EL (cell line): ENCODE results near the gene ALG1.
"Not testable (repeated sequence)": the region's sequence is repeated elsewhere in the genome, so short reads cannot be mapped to it uniquely, and the experiment has no call there.

ENCODE experiments used
- DNase-seq: peaks from one replicate; pipeline ENCODE4 v3.0.0-alpha.2; 2016

ALG1 gene

GRCh38 chr16:5075637-5076036 is 4.0 kb downstream of the ALG1 start:
- no peak for DNase-seq

- no peak for DNase-seq
Measured at GRCh38 chr16:5077304-5077703, 5.7 kb downstream of the ALG1 start.

GRCh38 chr16:5078626-5079025 is 7.0 kb downstream of the ALG1 start:
- no peak for DNase-seq

GRCh38 chr16:5080461-5080860 is 8.8 kb downstream of the ALG1 start:
- DNase-seq: not testable (repeated sequence)

GRCh38 chr16:5080996-5081395 is 9.4 kb downstream of the ALG1 start:
- DNase-seq: not testable (repeated sequence)

- not testable (repeated sequence) for DNase-seq
Measured at GRCh38 chr16:5083646-5084045, 12.0 kb downstream of the ALG1 start.

GRCh38 chr16:5084099-5084731 is 12.6 kb downstream of the ALG1 start:
- not testable (repeated sequence) for DNase-seq

- peak; percentile 49 for DNase-seq
Measured at GRCh38 chr16:5084802-5085201, 13.2 kb downstream of the ALG1 start.

- DNase-seq: not testable (repeated sequence)
Measured at GRCh38 chr16:5085716-5086115, 14.1 kb downstream of the ALG1 start.

GRCh38 chr16:5088086-5088790 is 16.6 kb downstream of the ALG1 start:
- DNase-seq: not testable (repeated sequence)

GRCh38 chr16:5088936-5089335 is 17.3 kb downstream of the ALG1 start:
- DNase-seq: not testable (repeated sequence)

GRCh38 chr16:5089911-5090555 is 18.4 kb downstream of the ALG1 start:
- DNase-seq: not testable (repeated sequence)

- DNase-seq: peak; percentile 5
Measured at GRCh38 chr16:5090592-5090991, 18.9 kb downstream of the ALG1 start.

- DNase-seq: not testable (repeated sequence)
Measured at GRCh38 chr16:5093081-5093480, 21.4 kb downstream of the ALG1 start.

- DNase-seq: not testable (repeated sequence)
Measured at GRCh38 chr16:5093746-5094145, 22.1 kb downstream of the ALG1 start.

GRCh38 chr16:5095145-5095830 is 23.6 kb downstream of the ALG1 start:
- DNase-seq: not testable (repeated sequence)

GRCh38 chr16:5096437-5097060 is 24.9 kb downstream of the ALG1 start:
- peak; percentile 6 for DNase-seq

- peak; percentile 44 for DNase-seq
Measured at GRCh38 chr16:5097061-5097469, 25.4 kb downstream of the ALG1 start.

- peak; percentile 99 for DNase-seq
Measured at GRCh38 chr16:5097470-5098220, 26.0 kb downstream of the ALG1 start, which contains the start of gene EEF2KMT. Gene EEF2KMT, minus strand, starts transcription at chr16:5097795. Its CDS starts 56 bp downstream, at chr16:5097739.

- peak; percentile 58 for DNase-seq
Measured at GRCh38 chr16:5098221-5099159, 26.8 kb downstream of the ALG1 start.

- DNase-seq: not testable (repeated sequence)
Measured at GRCh38 chr16:5099174-5099573, 27.5 kb downstream of the ALG1 start.
